ENCODE data around the gene LDLRAD4. TPM values are rescaled to one million over a fixed set of nuclear protein-coding genes. Genes with fewer than 3 reads are reported as not detected.

LDLRAD4 gene
- total and polyA plus RNA-seq, 9 of the 15 experiments (the other 6 are each of a cell fraction or from before 2014, with no cell fraction given): 0.01 TPM; not detected in 8

- H3K4me1 ChIP-seq (replicated peaks in 1 of 2; ENCODE audit: control insufficient read depth in 2 of 2, insufficient read depth in 2 of 2, low read length in 2 of 2): peaks cover 0 to 8% of the 10 kb centered on the region in 2 experiments; a peak in 2 of 5 replicates
- intact Hi-C loops (cut with micrococcal nuclease) (no loop called here), in situ Hi-C loops (cut with MboI) (no loop called here)
- H4K20me1 ChIP-seq (replicated peaks; ENCODE audit: control insufficient read depth, insufficient read depth, low read length): no peaks in the 10 kb centered on the region
- POLR2A ChIA-PET: no interaction called here
- no peaks in the 10 kb centered on the region for H3K9me3 ChIP-seq (replicated peaks; ENCODE audit: control insufficient read depth, insufficient read depth, low read depth, low read length)
- H3K79me2 ChIP-seq (ENCODE audit: control insufficient read depth, insufficient read depth, low read length): no peaks in the 10 kb centered on the region
- H2AFZ ChIP-seq (ENCODE audit: low read depth, low read length): no peak overlapping the region
- no TSS peak for BruUV-seq (replicated peaks)
- H3K9me1 ChIP-seq (ENCODE audit: control insufficient read depth, insufficient read depth, low read length): no peaks in the 10 kb centered on the region
- FAIRE-seq: no peak
- H3K4me3 ChIP-seq: no peak overlapping the region
- H3K27me3 ChIP-seq (ENCODE audit: control insufficient read depth in 2 of 2, insufficient read depth in 2 of 2, low read length in 2 of 2): peaks cover 32 to 55% of the 10 kb centered on the region in 2 experiments
- H3K9ac ChIP-seq (ENCODE audit: insufficient read depth in 1 of 2, low read depth in 2 of 2, low read length in 2 of 2): no peak overlapping the region
- CTCF ChIA-PET (ENCODE audit: low intra/inter-chr PET ratio): interaction anchor here (0.5 kb wide), 1 partner anchor 66 kb away, joined by 3 read pairs; no protein-coding TSS in a partner anchor
- H3K27ac ChIP-seq (ENCODE audit: extremely low read depth, low read depth, low read length): no peak overlapping the region
- DNase-seq (ENCODE audit: extremely low read depth in 1 of 4, low spot score in 3 of 4): no peak
- WGBS (ENCODE audit: insufficient coverage, low coverage, missing lambda C conversion rate): 4% methylated on average over 21 of the region's 21 CpGs
- no peaks in the 10 kb centered on the region for H3K36me3 ChIP-seq (ENCODE audit: control insufficient read depth, insufficient read depth, low read length)
- H3K4me2 ChIP-seq (ENCODE audit: insufficient read depth, low read length): no peak overlapping the region
- ATAC-seq: no peak
- TF ChIP-seq, protein P1, sequence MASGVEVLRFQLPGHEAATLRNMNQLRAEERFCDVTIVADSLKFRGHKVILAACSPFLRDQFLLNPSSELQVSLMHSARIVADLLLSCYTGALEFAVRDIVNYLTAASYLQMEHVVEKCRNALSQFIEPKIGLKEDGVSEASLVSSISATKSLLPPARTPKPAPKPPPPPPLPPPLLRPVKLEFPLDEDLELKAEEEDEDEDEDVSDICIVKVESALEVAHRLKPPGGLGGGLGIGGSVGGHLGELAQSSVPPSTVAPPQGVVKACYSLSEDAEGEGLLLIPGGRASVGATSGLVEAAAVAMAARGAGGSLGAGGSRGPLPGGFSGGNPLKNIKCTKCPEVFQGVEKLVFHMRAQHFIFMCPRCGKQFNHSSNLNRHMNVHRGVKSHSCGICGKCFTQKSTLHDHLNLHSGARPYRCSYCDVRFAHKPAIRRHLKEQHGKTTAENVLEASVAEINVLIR (CRISPR knock-in tag; IDR thresholded peaks at IDR 0.05): no peak
- TF ChIP-seq, protein P2, sequence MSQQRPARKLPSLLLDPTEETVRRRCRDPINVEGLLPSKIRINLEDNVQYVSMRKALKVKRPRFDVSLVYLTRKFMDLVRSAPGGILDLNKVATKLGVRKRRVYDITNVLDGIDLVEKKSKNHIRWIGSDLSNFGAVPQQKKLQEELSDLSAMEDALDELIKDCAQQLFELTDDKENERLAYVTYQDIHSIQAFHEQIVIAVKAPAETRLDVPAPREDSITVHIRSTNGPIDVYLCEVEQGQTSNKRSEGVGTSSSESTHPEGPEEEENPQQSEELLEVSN (IDR thresholded peaks at IDR 0.05; ENCODE audit: borderline replicate concordance in 1 of 2, extremely low read depth in 1 of 2, insufficient read depth in 1 of 2, insufficient read length in 1 of 2, low read depth in 1 of 2, low read length in 1 of 2, poor library complexity in 1 of 2, severe bottlenecking in 1 of 2): no peak
- TF ChIP-seq E2F4 (CRISPR knock-in tag; IDR thresholded peaks at IDR 0.05; ENCODE audit: low read depth) (no peak), ARID1B (IDR thresholded peaks at IDR 0.05) (no peak), ZBED1 (IDR thresholded peaks at IDR 0.05) (no peak), ZBTB17 (CRISPR knock-in tag; IDR thresholded peaks at IDR 0.05) (no peak), MLX (CRISPR knock-in tag; conservative IDR thresholded peaks at IDR 0.05) (no peak), ZNF140 (CRISPR knock-in tag; IDR thresholded peaks at IDR 0.05) (no peak), SP2 (IDR thresholded peaks at IDR 0.05; ENCODE audit: extremely low read depth, low read depth, low read length, poor library complexity, severe bottlenecking) (no peak), CREBBP (IDR thresholded peaks at IDR 0.05; ENCODE audit: low read depth, low read length) (no peak), MCM5 (IDR thresholded peaks at IDR 0.05; ENCODE audit: low read depth) (no peak), CBX3 (IDR thresholded peaks at IDR 0.05; ENCODE audit: borderline replicate concordance in 1 of 2, low read length in 2 of 2) (no peak)
- TF ChIP-seq, protein P3, sequence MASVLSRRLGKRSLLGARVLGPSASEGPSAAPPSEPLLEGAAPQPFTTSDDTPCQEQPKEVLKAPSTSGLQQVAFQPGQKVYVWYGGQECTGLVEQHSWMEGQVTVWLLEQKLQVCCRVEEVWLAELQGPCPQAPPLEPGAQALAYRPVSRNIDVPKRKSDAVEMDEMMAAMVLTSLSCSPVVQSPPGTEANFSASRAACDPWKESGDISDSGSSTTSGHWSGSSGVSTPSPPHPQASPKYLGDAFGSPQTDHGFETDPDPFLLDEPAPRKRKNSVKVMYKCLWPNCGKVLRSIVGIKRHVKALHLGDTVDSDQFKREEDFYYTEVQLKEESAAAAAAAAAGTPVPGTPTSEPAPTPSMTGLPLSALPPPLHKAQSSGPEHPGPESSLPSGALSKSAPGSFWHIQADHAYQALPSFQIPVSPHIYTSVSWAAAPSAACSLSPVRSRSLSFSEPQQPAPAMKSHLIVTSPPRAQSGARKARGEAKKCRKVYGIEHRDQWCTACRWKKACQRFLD (CRISPR knock-in tag; IDR thresholded peaks at IDR 0.05): no peak
These were observed 395.3 kb downstream of the LDLRAD4 start for GRCh38 chr18:13613591-13614501.

Data from K562 (cell line).